NCI-H510A treated with DMSO at 0.1 percent for 48 hours (cell line): ENCODE measurements around the gene INPP5A.
"Not testable (repeated sequence)": the region's sequence is repeated elsewhere in the genome, so short reads cannot be mapped to it uniquely, and the experiment has no call there.

Source experiments
- DNase-seq: peaks from one replicate; lab custom pipeline; 2025; lab: John Stamatoyannopoulos, UW

INPP5A gene

GRCh38 chr10:132564690-132565089 lies 27.1 kb downstream of the INPP5A start:
- no peak for DNase-seq

- DNase-seq, result no peak
Observed at GRCh38 chr10:132565516-132566209, 28.1 kb downstream of the INPP5A start.

GRCh38 chr10:132566892-132567291 lies 29.3 kb downstream of the INPP5A start:
- no peak for DNase-seq

GRCh38 chr10:132570265-132570664 lies 32.7 kb downstream of the INPP5A start:
- DNase-seq, result no peak

GRCh38 chr10:132570771-132571649 lies 33.4 kb downstream of the INPP5A start:
- DNase-seq, result no peak

GRCh38 chr10:132571650-132572544 lies 34.3 kb downstream of the INPP5A start:
- no peak for DNase-seq

- no peak for DNase-seq
Observed at GRCh38 chr10:132572545-132572937, 35.0 kb downstream of the INPP5A start.

GRCh38 chr10:132572946-132573345 lies 35.4 kb downstream of the INPP5A start:
- DNase-seq, result not testable (repeated sequence)

- DNase-seq, result no peak
Observed at GRCh38 chr10:132574288-132574687, 36.7 kb downstream of the INPP5A start.

GRCh38 chr10:132574783-132575319 lies 37.3 kb downstream of the INPP5A start:
- no peak for DNase-seq

GRCh38 chr10:132575320-132576201 lies 38.0 kb downstream of the INPP5A start:
- DNase-seq, result no peak

GRCh38 chr10:132576671-132577349 lies 39.2 kb downstream of the INPP5A start:
- DNase-seq, result no peak

- no peak for DNase-seq
Observed at GRCh38 chr10:132577350-132578003, 39.9 kb downstream of the INPP5A start.

- no peak for DNase-seq
Observed at GRCh38 chr10:132578287-132578951, 40.8 kb downstream of the INPP5A start.

- no peak for DNase-seq
Observed at GRCh38 chr10:132579027-132579859, 41.7 kb downstream of the INPP5A start.

GRCh38 chr10:132580143-132580542 lies 42.6 kb downstream of the INPP5A start:
- no peak for DNase-seq

GRCh38 chr10:132580617-132581016 lies 43.0 kb downstream of the INPP5A start:
- DNase-seq, result no peak

GRCh38 chr10:132582137-132582536 lies 44.5 kb downstream of the INPP5A start:
- DNase-seq, result no peak
